ENCODE data around the gene MRPL52.

DNA sequence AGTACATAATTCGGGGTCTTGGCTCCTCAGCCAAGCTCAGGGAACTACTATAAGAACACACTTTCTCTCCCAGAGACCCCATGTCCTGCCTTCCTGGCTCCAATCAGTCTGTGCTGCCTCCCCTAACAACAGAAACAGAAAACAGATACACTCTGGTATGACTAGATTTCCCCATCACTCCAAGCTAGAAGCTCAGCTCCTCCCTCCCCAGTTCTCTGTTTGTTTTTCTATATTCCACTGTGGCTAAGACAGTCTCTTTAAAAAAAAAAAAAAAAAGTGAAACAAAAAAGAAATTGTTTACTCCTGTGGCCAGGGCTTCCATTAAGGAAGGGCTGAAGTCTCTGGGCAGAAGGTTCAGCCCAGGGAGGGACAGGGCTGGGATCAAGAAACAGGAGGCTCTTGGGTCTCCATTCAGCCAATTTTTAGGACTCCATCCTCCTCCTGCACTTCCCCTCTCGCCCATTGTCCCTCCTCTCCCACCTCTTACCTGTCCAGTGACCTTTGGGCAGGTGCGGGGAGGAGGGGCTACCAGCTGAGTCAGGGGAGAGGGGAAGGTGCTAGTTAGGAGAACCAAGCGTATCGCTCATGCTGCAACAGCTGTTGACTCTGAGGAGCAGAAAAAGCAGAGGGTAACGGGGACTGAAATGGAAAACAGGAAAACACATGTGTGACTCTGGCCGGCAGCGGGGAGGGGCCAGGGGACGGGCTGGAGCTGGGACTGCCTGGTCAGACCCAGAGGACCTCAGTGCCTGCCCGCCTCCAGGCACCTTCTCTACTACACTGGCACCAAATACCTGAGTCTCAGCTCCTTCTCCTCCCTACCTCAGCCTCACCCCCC is 10.3 kb upstream of the MRPL52 start:
- TF ChIP-seq, protein P1, sequence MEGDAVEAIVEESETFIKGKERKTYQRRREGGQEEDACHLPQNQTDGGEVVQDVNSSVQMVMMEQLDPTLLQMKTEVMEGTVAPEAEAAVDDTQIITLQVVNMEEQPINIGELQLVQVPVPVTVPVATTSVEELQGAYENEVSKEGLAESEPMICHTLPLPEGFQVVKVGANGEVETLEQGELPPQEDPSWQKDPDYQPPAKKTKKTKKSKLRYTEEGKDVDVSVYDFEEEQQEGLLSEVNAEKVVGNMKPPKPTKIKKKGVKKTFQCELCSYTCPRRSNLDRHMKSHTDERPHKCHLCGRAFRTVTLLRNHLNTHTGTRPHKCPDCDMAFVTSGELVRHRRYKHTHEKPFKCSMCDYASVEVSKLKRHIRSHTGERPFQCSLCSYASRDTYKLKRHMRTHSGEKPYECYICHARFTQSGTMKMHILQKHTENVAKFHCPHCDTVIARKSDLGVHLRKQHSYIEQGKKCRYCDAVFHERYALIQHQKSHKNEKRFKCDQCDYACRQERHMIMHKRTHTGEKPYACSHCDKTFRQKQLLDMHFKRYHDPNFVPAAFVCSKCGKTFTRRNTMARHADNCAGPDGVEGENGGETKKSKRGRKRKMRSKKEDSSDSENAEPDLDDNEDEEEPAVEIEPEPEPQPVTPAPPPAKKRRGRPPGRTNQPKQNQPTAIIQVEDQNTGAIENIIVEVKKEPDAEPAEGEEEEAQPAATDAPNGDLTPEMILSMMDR (IDR thresholded peaks at IDR 0.05; ENCODE audit: insufficient read depth, low read depth, low read length) = no peak
- TF ChIP-seq EZH2 (IDR thresholded peaks at IDR 0.05; ENCODE audit: insufficient read depth, low read length) = no peak

All from astrocyte (in vitro differentiated cells and primary cell).